HEK293 (cell line): ENCODE measurements around the gene DNAH7.

Experiments
- CTCF ChIA-PET: fragments of 350-600 bp; formaldehyde crosslinking; extraction: SDS; loops from one replicate; lab custom pipeline; 2021; ENCODE audit warnings: antibody characterized with exemption; lab: Yijun Ruan, JAX
- POLR2A ChIA-PET: fragments of 300-600 bp; formaldehyde crosslinking; extraction: SDS; loops from one replicate; lab custom pipeline; 2020; ENCODE audit warnings: antibody characterized with exemption, inconsistent platforms; lab: Yijun Ruan, JAX
- H3K27ac ChIP-seq: fragments of 200-500 bp; sonication (Bioruptor generic); 2 replicates; pipeline ENCODE4 v1.5.1; 2014; ENCODE audit warnings: low read depth, low read length, control low read depth, inconsistent platforms; ENCODE audit errors: extremely low read depth
- H3K36me3 ChIP-seq, 2 experiments: fragments of 200-500 bp in 1 of 2; sonication (Bioruptor generic) in 1 of 2; 1 replicate in 1 of 2; 2 replicates in 1 of 2; pipeline ENCODE4 v1.5.1; 2014 to 2017; ENCODE audit warnings: inconsistent platforms in 2 of 2, low read length in 2 of 2; ENCODE audit not compliant: control insufficient read depth in 2 of 2, insufficient read depth in 1 of 2
- H3K4me1 ChIP-seq: fragments of 200-500 bp; sonication (Bioruptor generic); 2 replicates; pipeline ENCODE4 v1.5.1; 2014; ENCODE audit warnings: mild to moderate bottlenecking, low read length, inconsistent platforms; ENCODE audit not compliant: control insufficient read depth, insufficient read depth
- H3K4me3 ChIP-seq: 2 replicates; pipeline ENCODE4 v1.5.1; 2011; ENCODE audit warnings: low read depth, mild to moderate bottlenecking, control low read depth, low read length, moderate library complexity
- H3K9me3 ChIP-seq: fragments of 200-500 bp; sonication (Bioruptor generic); 2 replicates; pipeline ENCODE4 v1.5.1; 2014; ENCODE audit warnings: low read depth, low read length, inconsistent platforms; ENCODE audit not compliant: control insufficient read depth, insufficient read depth
- KLF7 ChIP-seq: fragments of 450-650 bp; formaldehyde crosslinking; IDR thresholded peaks from 2 replicates; pipeline ENCODE4 v1.5.1; 2016; ENCODE audit warnings: missing biosample characterization, missing genetic modification characterization, borderline replicate concordance
- MYNN ChIP-seq: fragments of 450-650 bp; formaldehyde crosslinking; IDR thresholded peaks from 2 replicates; pipeline ENCODE4 v1.5.1; 2016; ENCODE audit warnings: missing biosample characterization, missing genetic modification characterization, borderline replicate concordance
- REPIN1 ChIP-seq: fragments of 450-650 bp; formaldehyde crosslinking; IDR thresholded peaks from 2 replicates; pipeline ENCODE4 v1.5.1; 2017; ENCODE audit warnings: missing biosample characterization, missing genetic modification characterization, low read depth
- ZBTB1 ChIP-seq: fragments of 450-650 bp; formaldehyde crosslinking; IDR thresholded peaks from 2 replicates; pipeline ENCODE4 v1.5.1; 2016; ENCODE audit warnings: missing biosample characterization, missing genetic modification characterization
- ZBTB10 ChIP-seq: fragments of 450-650 bp; formaldehyde crosslinking; IDR thresholded peaks from 2 replicates; pipeline ENCODE4 v1.5.1; 2016; ENCODE audit warnings: missing biosample characterization, missing genetic modification characterization
- ZBTB17 ChIP-seq: fragments of 450-650 bp; formaldehyde crosslinking; IDR thresholded peaks from 2 replicates; pipeline ENCODE4 v1.5.1; 2016; ENCODE audit warnings: missing biosample characterization, missing genetic modification characterization
- ZBTB49 ChIP-seq: fragments of 450-650 bp; formaldehyde crosslinking; IDR thresholded peaks from 2 replicates; pipeline ENCODE4 v1.5.1; 2016; ENCODE audit warnings: missing biosample characterization, missing genetic modification characterization, low read depth
- ZEB2 ChIP-seq: fragments of 450-650 bp; formaldehyde crosslinking; IDR thresholded peaks from 2 replicates; pipeline ENCODE4 v1.5.1; 2016; ENCODE audit warnings: missing biosample characterization, missing genetic modification characterization
- ZNF133 ChIP-seq: fragments of 450-650 bp; formaldehyde crosslinking; IDR thresholded peaks from 2 replicates; pipeline ENCODE4 v1.5.1; 2016; ENCODE audit warnings: missing biosample characterization, missing genetic modification characterization
- ZNF148 ChIP-seq: fragments of 450-650 bp; formaldehyde crosslinking; IDR thresholded peaks from 2 replicates; pipeline ENCODE4 v1.5.0; 2017; ENCODE audit warnings: missing biosample characterization, missing genetic modification characterization, borderline replicate concordance
- ZNF169 ChIP-seq: fragments of 450-650 bp; formaldehyde crosslinking; IDR thresholded peaks from 2 replicates; pipeline ENCODE4 v1.5.1; 2016; ENCODE audit warnings: missing biosample characterization, missing genetic modification characterization
- ZNF248 ChIP-seq: fragments of 450-650 bp; formaldehyde crosslinking; IDR thresholded peaks from 2 replicates; pipeline ENCODE4 v1.5.1; 2017; ENCODE audit warnings: missing biosample characterization, missing genetic modification characterization
- ZNF391 ChIP-seq: fragments of 450-650 bp; formaldehyde crosslinking; IDR thresholded peaks from 2 replicates; pipeline ENCODE4 v1.5.1; 2016; ENCODE audit warnings: low read depth, missing biosample characterization, missing genetic modification characterization, borderline replicate concordance
- ZNF488 ChIP-seq: fragments of 450-650 bp; formaldehyde crosslinking; IDR thresholded peaks from 2 replicates; pipeline ENCODE4 v1.5.1; 2016; ENCODE audit warnings: missing biosample characterization, missing genetic modification characterization
- ZNF596 ChIP-seq: fragments of 450-650 bp; IDR thresholded peaks from 2 replicates; pipeline ENCODE4 v1.5.0; 2018; ENCODE audit warnings: missing biosample characterization, mild to moderate bottlenecking, missing genetic modification characterization, moderate library complexity
- ZNF660 ChIP-seq: fragments of 450-650 bp; IDR thresholded peaks from 2 replicates; pipeline ENCODE4 v1.5.1; 2018; ENCODE audit warnings: missing biosample characterization, mild to moderate bottlenecking, missing genetic modification characterization
- ZNF747 ChIP-seq: fragments of 450-650 bp; formaldehyde crosslinking; IDR thresholded peaks from 2 replicates; pipeline ENCODE4 v1.5.1; 2016; ENCODE audit warnings: missing biosample characterization, missing genetic modification characterization
- ZNF792 ChIP-seq: fragments of 450-650 bp; formaldehyde crosslinking; IDR thresholded peaks from 2 replicates; pipeline ENCODE4 v1.5.1; 2016; ENCODE audit warnings: missing biosample characterization, missing genetic modification characterization
- ZNF837 ChIP-seq: fragments of 450-650 bp; formaldehyde crosslinking; IDR thresholded peaks from 2 replicates; pipeline ENCODE4 v1.5.1; 2016; ENCODE audit warnings: missing biosample characterization, missing genetic modification characterization

The DNAH7 gene

GRCh38 chr2:195859513-195859912, 209.1 kb downstream of the DNAH7 start (continued):
- no peak for TF ChIP-seq ZBTB10 (tag by site-specific recombination)

GRCh38 chr2:195857132-195857531, 211.5 kb downstream of the DNAH7 start:
- H3K9me3 ChIP-seq, result no peaks in the 10 kb centered on the region
- CTCF ChIA-PET, result no interaction called here
- TF ChIP-seq ZNF596 (no peak), ZNF747 (tag by site-specific recombination) (no peak), ZNF488 (tag by site-specific recombination) (no peak), ZNF169 (tag by site-specific recombination) (no peak), ZBTB17 (no peak), ZNF133 (tag by site-specific recombination) (no peak), ZNF248 (tag by site-specific recombination) (no peak), ZBTB1 (tag by site-specific recombination) (no peak), ZEB2 (no peak), ZNF660 (tag by site-specific recombination) (no peak), ZNF391 (tag by site-specific recombination) (no peak), REPIN1 (tag by site-specific recombination) (no peak), MYNN (no peak), ZNF837 (tag by site-specific recombination) (no peak), ZNF792 (no peak), KLF7 (tag by site-specific recombination) (no peak), ZBTB49 (tag by site-specific recombination) (no peak), ZNF148 (no peak)
- TF ChIP-seq, all 188 proteins: peak for 0
- Histone ChIP-seq H3K4me1 (no peaks in the 10 kb centered on the region), H3K4me3 (no peak overlapping the region), H3K27ac (no peak overlapping the region), H3K36me3 (no peaks in the 10 kb centered on the region)
- POLR2A ChIA-PET, result no interaction called here
